ENCODE measurements around the gene IL4I1.
A peak's percentile ranks its signal among the peaks of the same experiment; 100 is the strongest.
"Not testable (repeated sequence)": the region's sequence is repeated elsewhere in the genome, so short reads cannot be mapped to it uniquely, and the experiment has no call there.

Gene IL4I1

GRCh38 chr19:49896863-49897621, at the start of gene IL4I1:
Gene IL4I1, minus strand, starts transcription at chr19:49896887. Its CDS starts 727 bp downstream, at chr19:49896160.
- DNase-seq (ENCODE audit: low read depth in 4 of 4, low spot score in 1 of 4): peak in 1 of 4 experiments; percentile 52

GRCh38 chr19:49946415-49946814, 49.7 kb upstream of the IL4I1 start:
- no peak for DNase-seq (ENCODE audit: low read depth in 4 of 4, low spot score in 1 of 4)

GRCh38 chr19:49944567-49944966, 47.9 kb upstream of the IL4I1 start:
- not testable (repeated sequence) for DNase-seq (ENCODE audit: low read depth in 4 of 4, low spot score in 1 of 4)

GRCh38 chr19:49940482-49940791, 43.8 kb upstream of the IL4I1 start:
- DNase-seq (ENCODE audit: low read depth in 4 of 4, low spot score in 1 of 4): no peak

- no peak for DNase-seq (ENCODE audit: low read depth in 4 of 4, low spot score in 1 of 4)
Measured at GRCh38 chr19:49939721-49940481, 43.2 kb upstream of the IL4I1 start.

- no peak for DNase-seq (ENCODE audit: low read depth in 4 of 4, low spot score in 1 of 4)
Measured at GRCh38 chr19:49938662-49939061, 42.0 kb upstream of the IL4I1 start.

GRCh38 chr19:49937750-49938381, 41.2 kb upstream of the IL4I1 start:
- DNase-seq (ENCODE audit: low read depth in 4 of 4, low spot score in 1 of 4): peak; percentile 63 to 77 (median 68)

- no peak for DNase-seq (ENCODE audit: low read depth in 4 of 4, low spot score in 1 of 4)
Measured at GRCh38 chr19:49936549-49936948, 39.9 kb upstream of the IL4I1 start.

GRCh38 chr19:49933643-49934042, 37.0 kb upstream of the IL4I1 start:
- no peak for DNase-seq (ENCODE audit: low read depth in 4 of 4, low spot score in 1 of 4)

- no peak for DNase-seq (ENCODE audit: low read depth in 4 of 4, low spot score in 1 of 4)
Measured at GRCh38 chr19:49932731-49933131, 36.0 kb upstream of the IL4I1 start.

- no peak for DNase-seq (ENCODE audit: low read depth in 4 of 4, low spot score in 1 of 4)
Measured at GRCh38 chr19:49932041-49932451, 35.4 kb upstream of the IL4I1 start.

GRCh38 chr19:49931293-49932040, 34.8 kb upstream of the IL4I1 start:
- no peak for DNase-seq (ENCODE audit: low read depth in 4 of 4, low spot score in 1 of 4)

GRCh38 chr19:49930483-49931011, 33.9 kb upstream of the IL4I1 start:
- no peak for DNase-seq (ENCODE audit: low read depth in 4 of 4, low spot score in 1 of 4)

GRCh38 chr19:49929611-49930482, 33.2 kb upstream of the IL4I1 start:
- peak; percentile 86 to 90 (median 88) for DNase-seq (ENCODE audit: low read depth in 4 of 4, low spot score in 1 of 4)

GRCh38 chr19:49929121-49929610, 32.5 kb upstream of the IL4I1 start, which contains the start of the genes ATF5 and NUP62:
Gene ATF5, plus strand, starts transcription at chr19:49929205. Its CDS starts 1,646 bp downstream, at chr19:49930851.
Gene NUP62, minus strand, starts transcription at chr19:49929504. Its CDS starts 19,697 bp downstream, at chr19:49909807.
- DNase-seq (ENCODE audit: low read depth in 4 of 4, low spot score in 1 of 4): peak; percentile 85 to 92 (median 91)

GRCh38 chr19:49927526-49928264, 31.0 kb upstream of the IL4I1 start:
- no peak for DNase-seq (ENCODE audit: low read depth in 4 of 4, low spot score in 1 of 4)

GRCh38 chr19:49926515-49926914, 29.8 kb upstream of the IL4I1 start:
- no peak for DNase-seq (ENCODE audit: low read depth in 4 of 4, low spot score in 1 of 4)

- DNase-seq (ENCODE audit: low read depth in 4 of 4, low spot score in 1 of 4): no peak
Measured at GRCh38 chr19:49925486-49925885, 28.8 kb upstream of the IL4I1 start.

GRCh38 chr19:49924881-49925210, 28.2 kb upstream of the IL4I1 start:
- DNase-seq (ENCODE audit: low read depth in 4 of 4, low spot score in 1 of 4): not testable (repeated sequence)
